Activated T-cell treated with anti-CD3 and anti-CD28 coated beads, Interleukin-2, amount 50 U/mL, for 1 hour (primary cell): Measurements from ENCODE around the gene STEAP1B.
"Not testable (repeated sequence)": the region's sequence is repeated elsewhere in the genome, so short reads cannot be mapped to it uniquely, and the experiment has no call there.

Experiments used
- DNase-seq: peaks from one replicate; pipeline ENCODE4 v3.0.0-alpha.2; 2020

The STEAP1B gene

DNA sequence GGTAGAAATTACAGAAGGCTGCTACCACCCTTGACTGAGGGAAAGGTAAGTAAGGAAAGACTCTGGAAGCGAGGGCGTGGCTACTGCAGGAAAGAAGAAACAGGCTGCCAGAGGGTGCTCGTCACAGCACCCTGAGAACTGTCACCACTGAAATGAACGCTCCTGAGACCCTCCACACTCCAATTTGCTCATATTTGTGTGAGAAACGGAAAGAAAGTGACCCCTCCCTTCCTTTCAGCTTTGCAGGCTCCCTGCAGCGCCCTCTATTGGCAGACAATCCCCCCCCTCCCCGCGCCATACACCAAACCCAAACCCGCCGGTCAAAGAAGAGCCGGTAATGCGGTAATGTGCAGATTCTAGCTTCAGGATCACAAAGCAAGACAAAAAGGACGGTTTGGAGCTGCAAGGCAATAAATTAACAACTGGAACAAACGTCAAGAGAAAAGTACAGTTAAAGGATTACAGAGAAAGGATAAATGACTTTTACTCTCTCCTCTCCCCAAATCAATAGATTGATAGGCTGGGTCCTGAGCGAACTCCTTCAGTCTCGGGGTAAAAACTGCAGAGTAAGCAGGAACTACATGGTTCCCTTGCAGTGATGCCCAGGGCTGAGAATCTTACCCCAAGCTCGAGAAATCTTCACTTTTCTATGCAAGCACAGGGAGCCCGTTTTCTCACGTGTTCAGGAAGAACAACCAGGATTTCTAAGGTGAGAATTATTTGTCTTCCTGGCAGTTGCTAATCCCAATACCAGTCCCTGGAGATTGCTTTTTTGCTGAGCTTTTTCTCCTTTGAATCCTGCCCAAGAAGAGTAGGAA lies 47.6 kb downstream of the STEAP1B start:
- DNase-seq, result no peak

DNA sequence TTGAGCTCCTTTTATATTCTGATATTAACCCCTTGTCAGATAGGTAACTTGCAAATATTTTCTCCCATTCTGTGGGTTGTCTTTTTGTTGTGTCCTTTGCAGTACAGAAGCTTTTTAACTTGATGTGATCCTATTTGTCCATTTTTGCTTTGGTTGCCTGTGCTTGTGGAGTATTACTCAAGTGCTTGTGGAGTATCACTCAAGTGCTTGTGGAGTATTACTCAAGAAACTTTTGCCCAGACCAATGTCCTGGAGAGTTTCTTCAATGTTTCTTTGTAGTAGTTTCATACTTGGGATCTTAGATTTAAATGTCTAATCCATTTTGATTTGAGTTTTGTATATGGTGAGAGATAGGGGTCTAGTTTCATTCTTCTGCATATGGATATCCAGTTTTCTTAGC lies 50.0 kb downstream of the STEAP1B start:
- DNase-seq, result not testable (repeated sequence)

DNA sequence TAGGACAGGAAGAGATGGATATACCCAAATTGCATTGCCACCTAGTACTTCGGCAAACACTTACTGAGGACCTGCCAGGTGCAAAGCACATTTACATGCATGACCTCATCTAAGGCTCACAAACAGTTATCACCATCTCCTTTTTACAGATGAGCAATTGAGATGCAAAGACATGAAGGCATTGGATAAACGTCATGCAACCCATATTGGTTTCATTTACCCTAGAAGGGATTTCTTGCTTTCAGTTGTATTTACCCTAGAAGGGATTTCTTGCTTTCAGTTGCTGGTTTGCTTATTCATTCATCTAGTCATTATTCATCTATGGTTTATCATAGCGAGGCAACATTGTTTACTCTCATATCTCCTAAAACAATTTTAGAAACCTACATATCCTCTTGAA lies 52.2 kb downstream of the STEAP1B start:
- DNase-seq, result no peak

DNA sequence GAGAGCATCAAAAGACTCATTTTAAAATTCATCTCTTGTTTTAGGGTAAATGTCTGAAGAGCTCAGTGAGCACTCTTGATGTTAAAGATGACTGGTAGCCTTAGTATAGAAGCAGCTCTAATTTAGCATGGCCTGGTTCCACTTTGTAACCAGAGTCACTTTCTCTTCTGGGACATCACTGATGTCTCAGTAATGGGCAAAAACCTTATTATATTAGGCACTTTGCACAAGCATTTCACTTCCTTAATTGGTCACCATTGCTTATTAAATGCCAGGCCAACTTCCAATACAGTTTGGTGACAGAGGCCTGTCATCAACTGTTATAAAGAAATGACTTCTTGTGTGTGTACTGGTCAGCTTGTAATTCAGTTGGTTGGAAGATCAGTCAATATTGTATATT lies 53.0 kb downstream of the STEAP1B start:
- no peak for DNase-seq

DNA sequence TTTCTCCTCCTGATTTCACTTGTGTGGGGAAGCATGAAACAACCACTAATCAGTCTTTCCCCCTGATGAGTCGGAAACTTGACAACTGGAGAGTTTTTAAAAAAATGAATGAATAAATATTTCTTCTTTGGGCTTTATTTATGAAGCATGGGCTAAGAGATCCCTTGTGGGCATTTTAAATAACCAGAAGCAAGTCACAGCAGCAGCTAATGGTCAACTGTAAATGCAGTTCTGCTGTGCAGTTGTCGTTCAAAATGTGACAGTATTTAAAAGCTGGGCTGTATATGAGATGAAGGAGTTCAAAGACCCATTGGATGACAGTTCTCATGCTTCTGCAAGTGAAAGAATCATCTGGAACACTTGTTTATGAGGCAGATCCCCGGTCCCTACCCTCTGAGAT lies 54.1 kb downstream of the STEAP1B start:
- DNase-seq, result no peak

DNA sequence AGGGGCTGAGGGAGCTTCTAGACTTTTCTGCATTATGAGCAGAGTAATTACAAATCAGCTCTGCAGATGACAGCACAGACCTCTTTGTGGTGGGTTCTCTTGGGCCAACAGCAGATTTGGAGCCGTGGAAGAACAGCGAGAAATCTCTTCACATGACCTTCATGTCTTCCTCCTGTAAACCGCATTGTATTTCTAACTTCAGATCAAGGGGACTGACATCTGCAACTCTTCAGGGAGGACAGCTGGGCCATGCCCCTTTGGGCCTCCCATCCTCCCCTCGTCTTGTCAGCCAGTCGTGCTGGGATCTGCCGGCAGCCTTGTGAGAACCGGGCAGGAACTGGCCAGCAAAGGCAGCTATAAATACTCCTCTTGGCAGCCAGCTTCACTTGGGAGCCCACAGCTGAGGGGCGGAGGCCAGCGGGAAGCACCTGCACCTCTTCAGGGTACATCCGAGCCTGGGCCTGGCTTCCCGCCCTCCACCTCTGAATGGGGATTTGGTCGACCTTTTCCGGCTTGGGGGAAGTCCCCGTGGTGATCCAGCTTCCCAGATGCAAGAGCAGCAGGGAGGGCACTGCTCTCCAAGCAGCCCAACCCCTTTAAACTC lies 54.7 kb downstream of the STEAP1B start:
- no peak for DNase-seq

DNA sequence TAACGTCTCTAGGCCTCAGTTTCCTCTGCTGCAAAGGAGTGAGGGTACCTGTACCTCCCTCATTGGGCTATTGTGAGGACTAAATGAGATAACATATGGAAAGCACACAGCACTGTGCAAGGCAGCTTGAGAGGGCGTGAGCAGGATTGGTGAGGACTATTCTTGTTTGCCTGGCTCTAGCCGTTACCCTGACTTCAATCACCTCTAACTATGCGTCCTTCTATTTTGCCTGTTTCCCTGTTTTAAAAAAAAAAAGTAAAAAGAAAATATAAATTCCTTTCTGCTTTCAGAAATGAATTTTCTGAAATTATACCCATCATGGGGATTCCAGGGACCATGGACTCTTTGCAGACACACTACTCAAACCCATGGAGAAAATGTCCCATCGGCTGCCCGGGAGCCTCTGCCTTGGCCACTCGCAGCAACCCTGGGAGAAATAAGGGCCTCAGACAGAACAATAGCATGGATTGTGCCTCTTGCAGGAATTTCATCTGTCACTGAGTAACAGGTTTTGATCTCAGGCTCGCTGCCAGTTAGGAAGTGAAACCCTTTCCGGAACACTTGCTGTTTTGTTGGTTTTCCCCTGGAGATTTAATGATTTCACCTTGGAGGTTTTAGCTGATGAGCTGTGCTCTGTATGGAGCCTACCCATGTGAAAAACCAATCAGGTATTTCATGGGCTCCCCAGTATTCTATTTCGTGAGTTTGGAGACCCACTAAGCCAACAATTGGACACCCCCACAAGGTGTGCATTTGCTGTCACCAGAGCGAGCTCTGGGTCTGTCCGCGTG lies 55.6 kb downstream of the STEAP1B start:
- no peak for DNase-seq

DNA sequence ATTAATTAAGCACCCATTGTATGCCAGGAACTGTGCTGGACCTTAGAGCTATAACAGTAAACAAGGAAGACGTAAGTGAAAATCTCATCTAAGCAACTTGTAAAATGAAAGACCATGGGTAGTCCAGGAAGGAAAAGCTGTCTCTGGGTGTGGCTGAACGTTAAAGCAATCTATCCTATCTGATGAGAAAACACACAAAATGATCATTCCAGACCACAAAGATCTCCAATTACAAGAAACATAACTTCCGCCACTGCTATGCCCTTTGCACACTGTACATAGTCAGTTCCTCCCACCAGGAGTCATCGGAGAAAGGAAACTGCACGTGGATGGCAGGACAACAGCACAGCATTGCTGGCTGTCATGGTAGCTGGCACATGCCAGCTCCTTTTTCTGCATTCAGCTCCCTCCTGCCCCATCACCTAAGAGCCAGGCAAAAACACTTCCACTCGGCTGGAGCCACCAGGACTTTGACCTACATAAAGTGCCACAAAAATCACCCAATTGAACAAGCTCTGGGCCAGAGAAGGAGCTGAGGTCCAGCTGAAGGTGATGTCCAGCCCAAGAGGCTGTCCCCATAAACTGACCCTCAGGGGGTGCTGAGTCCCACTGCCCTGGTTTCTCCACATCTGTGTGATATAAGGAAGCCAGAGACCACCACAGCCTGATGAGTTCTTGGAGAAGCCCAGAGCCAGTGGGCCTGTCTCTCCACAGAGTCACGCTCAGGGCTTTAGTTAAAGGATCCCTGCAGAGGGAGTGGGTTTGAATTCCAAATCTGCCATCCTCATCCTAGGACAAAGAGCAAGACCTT lies 56.4 kb downstream of the STEAP1B start:
- no peak for DNase-seq

DNA sequence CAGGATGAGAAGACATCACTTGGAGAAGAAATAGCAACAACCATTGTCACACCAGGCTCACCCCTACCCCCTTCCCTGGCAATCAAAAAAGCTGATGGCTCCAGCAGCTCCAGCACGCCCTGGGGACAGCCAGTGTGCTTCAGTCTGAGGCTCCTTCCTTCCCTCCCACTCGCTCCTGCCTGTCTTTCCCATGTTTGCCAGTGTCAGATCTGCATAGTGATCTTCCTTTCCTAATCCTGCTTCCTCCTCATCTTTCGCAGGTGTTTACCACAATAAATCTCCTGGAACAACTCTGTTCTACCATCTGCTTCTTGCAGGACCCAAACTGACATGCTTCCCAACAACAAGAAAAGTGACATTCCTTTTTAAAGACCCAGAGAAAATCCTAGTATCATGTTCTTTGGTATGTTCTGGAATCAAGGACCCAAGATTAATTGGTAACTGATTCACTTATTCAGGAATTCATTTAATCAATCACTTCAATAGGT lies 57.1 kb downstream of the STEAP1B start:
- DNase-seq, result no peak

DNA sequence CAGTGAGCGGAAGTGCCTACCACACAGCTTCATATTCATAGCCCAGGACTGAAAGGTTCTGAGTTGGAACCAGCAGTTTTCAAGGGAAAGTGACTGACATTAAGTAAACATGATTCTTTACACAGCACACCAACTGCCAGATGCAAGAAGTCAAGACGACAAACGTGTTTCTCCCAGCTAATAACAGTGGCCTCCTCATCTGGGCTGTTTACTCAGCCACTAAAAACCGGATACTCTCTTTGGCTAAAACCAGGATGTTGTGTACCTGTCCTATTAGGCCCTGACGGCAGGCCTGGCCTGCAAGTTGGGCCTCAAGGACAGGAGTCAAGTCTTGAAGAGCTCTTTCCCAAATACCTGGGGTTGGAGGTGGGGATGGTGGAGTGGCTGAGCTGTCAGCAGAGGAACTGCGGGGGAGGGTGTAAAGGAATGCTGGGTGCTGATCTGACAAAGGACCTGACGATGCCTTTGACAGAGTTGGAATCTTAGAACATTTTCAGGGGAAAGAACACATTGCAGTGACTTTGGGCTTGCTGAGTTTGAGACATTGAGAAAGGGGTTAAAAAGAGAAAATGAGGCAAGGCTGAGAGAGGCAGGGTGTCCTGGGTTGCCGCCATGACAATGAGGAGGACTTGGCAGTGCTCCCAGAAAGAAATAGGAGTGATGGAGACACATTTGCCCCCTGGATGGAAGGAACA lies 57.7 kb downstream of the STEAP1B start:
- DNase-seq, result no peak

DNA sequence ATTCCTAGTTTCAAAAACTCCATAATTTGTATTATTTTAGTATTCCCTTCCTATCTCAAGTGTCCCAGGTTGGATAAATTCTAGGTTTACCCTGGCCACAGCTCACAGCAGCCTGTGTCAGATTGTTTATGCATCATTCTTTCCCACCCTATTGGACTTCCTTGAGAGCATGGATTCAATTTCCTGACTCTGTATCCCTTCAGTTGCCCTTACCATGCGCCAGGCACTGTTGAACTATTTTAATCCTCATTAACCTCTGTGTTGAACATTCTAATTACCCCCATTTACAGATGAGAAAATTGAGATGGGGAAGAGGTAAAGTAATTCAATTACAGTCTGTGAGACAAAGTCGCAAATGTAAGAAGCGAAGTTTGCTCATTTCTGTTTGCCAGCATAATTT lies 58.8 kb downstream of the STEAP1B start:
- no peak for DNase-seq

DNA sequence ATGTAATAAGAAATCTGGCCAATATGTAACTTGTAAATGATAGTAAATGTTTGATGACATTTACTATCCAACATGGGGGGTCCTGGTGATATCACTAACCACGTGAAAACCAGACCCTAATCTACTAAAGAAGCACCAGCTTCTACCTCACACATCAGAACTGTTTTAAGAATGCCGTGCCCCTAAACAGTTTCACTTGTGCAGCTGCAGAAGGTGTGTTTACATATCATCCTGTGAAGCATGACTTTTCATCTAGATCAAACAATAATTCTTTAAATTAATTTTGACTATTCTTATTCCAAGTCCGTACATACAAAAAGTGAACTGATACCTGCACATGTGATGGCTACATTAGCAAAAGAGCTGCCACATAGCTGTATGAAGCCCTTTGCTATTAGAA lies 61.0 kb downstream of the STEAP1B start:
- DNase-seq, result no peak

DNA sequence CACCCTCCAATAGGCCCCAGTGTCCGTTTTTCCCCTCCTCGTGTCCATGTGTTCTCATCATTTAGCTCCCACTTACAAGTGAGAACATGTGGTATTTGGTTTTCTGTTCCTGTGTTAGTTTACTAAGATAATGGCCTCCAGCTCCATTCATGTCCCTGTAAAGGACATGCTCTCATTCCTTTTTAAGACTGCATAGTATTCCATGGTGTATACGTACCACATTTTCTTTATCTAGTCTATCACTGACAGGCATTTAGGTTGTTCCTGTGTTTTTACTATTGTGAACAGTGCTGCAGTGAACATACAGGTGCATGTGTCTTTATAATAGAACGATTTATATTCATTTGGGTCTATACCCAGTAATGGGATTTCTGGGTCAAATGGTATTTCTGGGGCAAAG lies 63.4 kb downstream of the STEAP1B start:
- DNase-seq, result not testable (repeated sequence)

DNA sequence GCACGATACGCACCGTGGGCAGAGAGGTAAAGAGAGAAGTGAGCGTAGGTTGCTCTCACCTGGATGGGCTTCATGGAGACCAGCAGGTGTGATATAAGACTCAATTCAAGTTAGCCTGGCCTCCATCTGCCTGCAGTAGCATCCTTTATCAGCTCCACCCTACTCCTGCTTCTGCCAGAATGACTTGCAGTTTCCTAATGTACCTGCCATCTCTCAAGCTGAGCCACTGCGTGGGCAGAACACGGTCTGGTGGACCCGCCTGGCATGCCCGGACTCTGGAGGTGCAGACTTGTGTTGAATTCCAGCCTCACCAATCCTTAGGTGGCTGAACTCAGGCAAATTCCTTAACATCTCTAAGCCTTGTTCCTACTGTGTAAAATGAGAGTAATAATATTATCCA lies 64.3 kb downstream of the STEAP1B start:
- no peak for DNase-seq

DNA sequence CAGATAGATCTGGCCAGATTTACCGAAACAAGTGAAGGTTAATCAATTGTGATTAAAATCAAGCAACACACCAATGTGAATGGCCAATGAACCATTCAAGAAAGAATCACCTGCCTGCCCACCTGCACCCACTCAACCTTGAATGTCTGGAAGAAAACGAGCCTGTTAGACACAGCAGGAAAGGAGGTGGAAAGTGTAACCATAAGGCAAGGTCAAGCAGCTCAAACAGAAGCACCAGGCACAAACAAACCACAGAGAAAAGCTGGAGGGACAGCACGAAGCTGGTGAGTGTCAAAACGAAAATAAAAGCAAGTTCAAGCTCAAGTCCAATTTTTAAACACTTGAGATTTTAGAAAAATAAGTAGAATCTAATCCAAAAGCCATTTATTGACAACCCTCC lies 64.9 kb downstream of the STEAP1B start:
- no peak for DNase-seq

DNA sequence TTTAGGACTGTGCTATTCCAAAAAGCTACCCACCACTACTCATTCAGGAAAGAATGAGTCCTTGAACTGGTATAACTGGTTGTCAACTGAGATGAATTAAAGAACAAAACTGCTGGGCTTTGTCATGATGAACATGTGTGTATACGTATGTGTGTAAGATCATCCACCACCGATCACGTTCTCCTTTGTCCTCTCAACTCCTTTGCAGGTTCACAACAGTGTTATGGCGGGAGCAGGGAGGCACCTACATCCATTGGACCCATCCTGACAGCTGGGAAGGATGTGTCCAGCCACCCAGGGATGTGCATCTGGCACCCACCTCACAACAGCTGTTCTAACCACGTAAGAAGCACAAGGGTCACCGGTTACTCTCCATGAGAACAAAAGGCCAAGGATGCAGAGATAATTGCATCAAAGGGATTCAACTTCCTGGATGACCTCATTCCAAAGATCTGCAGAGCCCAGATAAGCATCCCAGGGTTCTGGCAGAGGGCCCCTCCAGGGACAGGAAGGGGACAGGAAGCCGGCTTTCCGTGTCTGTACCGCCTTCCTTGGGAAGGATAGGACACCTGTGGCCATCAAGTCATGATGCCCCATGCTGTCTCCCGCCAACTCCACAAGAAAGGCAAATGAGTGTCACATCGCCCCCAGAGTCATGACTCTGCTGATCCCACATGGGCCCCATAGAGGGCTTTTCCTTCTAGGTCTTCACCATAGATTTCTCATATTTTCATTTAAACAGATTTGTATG lies 66.1 kb downstream of the STEAP1B start:
- DNase-seq, result no peak

DNA sequence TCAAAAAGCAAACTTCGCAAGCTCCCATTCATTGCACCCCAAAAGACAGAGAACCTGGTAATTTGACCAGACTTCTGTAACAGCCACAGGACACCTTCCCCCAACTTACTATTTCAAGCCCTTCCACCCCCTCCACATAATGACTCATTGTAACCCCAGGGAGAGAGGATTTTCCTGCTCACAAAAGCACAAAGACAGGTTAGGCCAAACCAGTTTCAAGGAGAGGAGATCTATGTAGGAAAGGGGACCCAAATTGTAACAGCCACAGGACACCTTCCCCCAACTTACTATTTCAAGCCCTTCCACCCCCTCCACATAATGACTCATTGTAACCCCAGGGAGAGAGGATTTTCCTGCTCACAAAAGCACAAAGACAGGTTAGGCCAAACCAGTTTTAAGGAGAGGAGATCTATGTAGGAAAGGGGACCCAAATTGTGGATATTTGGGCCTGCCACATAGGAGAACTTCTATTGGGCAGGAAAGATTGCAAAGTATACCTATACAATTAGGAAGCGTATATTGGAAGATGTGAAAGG lies 66.8 kb downstream of the STEAP1B start:
- DNase-seq, result not testable (repeated sequence)

DNA sequence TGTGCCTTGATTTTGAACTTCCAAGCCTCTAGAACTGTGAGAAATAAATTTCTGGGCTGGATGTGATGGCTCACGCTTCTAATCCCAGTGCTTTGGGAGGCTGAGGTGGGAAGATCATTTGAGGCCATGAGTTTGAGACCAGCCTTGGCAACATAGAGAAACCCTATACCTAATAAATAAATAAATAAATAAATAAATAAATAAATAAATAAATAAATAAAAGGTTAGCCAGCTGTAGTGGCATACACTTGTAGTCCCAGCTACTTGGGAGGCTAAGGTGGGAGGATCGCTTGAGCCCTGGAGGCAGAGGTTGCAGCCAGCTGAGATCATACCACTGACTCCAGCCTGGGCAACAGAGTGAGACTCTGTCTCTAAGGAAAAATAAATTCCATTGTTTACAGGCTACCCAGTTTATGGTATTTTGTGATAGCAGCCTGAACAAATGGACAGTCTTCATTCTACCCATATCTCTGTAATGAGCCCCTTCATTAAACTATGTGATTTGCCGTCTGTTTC lies 67.7 kb downstream of the STEAP1B start:
- DNase-seq, result no peak

DNA sequence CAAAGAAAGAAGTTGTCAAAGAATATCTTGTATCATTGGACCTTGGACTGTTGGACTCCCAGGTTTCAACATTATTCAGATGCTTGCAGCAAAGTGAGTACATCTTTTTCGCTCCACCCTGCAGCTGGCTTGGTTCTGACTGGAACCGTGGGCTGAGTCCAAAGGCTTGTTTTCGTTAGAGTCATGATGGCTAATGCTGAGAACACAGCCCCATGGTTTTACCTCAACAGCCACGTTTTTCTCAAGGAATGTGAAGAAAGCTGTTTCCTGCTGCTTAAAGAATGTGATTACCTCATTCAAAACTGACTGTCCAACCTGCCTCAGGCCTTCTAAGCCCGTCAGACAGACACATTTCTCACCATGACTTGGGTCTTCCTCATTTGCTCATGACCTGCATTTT lies 69.5 kb downstream of the STEAP1B start:
- DNase-seq, result no peak

DNA sequence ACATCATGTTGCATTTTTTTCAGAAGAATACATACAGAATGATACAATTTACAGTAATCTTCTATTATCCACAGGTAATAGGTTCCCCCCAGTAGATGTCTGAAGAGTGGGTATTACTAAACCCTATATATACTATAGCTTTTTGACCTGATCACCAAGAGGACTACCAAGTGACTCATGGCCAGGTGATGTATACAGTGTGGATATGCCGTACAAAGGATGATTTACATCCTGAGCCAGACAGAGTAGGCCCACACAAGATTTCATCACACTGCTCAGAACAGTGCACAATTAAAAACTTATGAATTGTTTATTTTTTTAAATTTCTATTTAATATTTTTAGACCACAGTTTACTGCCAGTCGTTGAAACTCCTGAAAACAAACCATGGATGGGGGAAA lies 70.6 kb downstream of the STEAP1B start:
- DNase-seq, result no peak

DNA sequence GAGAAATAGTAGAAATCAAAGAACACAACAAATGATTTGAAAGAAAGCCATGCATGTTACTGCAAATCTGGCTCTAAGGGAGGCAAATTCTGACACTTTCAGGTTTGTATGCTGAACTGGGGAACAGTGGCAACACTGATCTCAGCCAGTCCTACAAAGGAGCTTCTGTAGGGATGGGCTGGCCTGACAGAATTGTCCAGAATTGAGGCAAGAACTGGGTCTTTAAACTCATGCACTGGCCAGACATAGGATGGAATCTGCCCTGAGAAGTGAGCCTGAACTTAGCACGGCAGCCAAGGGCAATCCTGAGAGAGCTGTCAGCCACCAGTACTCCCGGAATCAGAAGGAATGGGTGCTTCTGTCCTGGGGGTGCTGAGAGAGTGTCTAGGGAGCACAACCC lies 72.1 kb downstream of the STEAP1B start:
- no peak for DNase-seq
